ENCODE results near the gene ENOX1. TPM values are rescaled to one million over a fixed set of nuclear protein-coding genes. Genes with fewer than 3 reads are reported as not detected.

ENOX1 gene
- total RNA-seq, 1 experiment from 2014 or later, result 0.95 TPM

DNA sequence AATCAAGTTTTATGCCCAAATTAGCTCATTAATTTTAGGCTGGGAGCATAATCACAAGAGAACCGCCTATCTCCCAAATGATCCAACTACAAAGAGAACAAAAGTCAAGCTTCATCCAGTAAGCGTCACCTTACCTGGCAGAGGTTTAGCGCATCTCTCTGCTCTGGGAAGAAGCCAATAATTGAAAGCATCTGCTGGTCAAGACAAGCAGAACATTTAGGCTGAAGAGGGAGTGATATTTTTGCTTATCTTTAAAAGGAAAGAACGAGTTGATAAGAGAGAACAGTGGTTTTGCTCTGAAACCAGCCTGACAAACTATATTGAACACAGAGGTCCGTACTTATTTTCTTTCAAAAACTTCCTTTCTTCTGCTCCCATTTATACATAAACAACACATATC lies 242.1 kb downstream of the ENOX1 start:
- no peaks in the 10 kb centered on the region for H3K27me3 ChIP-seq (ENCODE audit: low read length)
- no peaks in the 10 kb centered on the region for H3K9me2 ChIP-seq (replicated peaks; ENCODE audit: low read length)
- POLR2A ChIA-PET (ENCODE audit: unreplicated experiment), result no interaction called here
- H3K9ac ChIP-seq (ENCODE audit: low read length), result no peak overlapping the region
- no peak overlapping the region for H2AFZ ChIP-seq (ENCODE audit: low read length)
- H3K27ac ChIP-seq (ENCODE audit: low read length), result peak overlapping the region; percentile 92
- CTCF ChIA-PET, result interaction anchor here (0.6 kb wide), 1 partner anchor 27 kb away, joined by 3 read pairs; no protein-coding TSS in a partner anchor
- BruUV-seq (replicated peaks), result no TSS peak
- no peaks in the 10 kb centered on the region for H3K36me3 ChIP-seq (ENCODE audit: low read depth, low read length)
- H3K9me3 ChIP-seq (ENCODE audit: low read length), result no peaks in the 10 kb centered on the region
- H4K20me1 ChIP-seq (ENCODE audit: low read length), result no peaks in the 10 kb centered on the region
- no peak overlapping the region for H3K4me2 ChIP-seq (ENCODE audit: low read length)
- DNase-seq, result no peak
- H3K4me1 ChIP-seq (ENCODE audit: insufficient read depth, low read length), result peaks cover 23% of the 10 kb centered on the region
- intact Hi-C loops (cut with micrococcal nuclease), result loop anchor here (5.0 kb wide), 1 partner anchor 243 kb away; the partner anchor contains the start of gene ENOX1
- no peak for TF ChIP-seq EZH2 (IDR thresholded peaks at IDR 0.05; ENCODE audit: low read length, unreplicated experiment)
- no peak for TF ChIP-seq EZH2phosphoT487 (IDR thresholded peaks at IDR 0.05; ENCODE audit: borderline replicate concordance, low read length)
- TF ChIP-seq, protein P1, sequence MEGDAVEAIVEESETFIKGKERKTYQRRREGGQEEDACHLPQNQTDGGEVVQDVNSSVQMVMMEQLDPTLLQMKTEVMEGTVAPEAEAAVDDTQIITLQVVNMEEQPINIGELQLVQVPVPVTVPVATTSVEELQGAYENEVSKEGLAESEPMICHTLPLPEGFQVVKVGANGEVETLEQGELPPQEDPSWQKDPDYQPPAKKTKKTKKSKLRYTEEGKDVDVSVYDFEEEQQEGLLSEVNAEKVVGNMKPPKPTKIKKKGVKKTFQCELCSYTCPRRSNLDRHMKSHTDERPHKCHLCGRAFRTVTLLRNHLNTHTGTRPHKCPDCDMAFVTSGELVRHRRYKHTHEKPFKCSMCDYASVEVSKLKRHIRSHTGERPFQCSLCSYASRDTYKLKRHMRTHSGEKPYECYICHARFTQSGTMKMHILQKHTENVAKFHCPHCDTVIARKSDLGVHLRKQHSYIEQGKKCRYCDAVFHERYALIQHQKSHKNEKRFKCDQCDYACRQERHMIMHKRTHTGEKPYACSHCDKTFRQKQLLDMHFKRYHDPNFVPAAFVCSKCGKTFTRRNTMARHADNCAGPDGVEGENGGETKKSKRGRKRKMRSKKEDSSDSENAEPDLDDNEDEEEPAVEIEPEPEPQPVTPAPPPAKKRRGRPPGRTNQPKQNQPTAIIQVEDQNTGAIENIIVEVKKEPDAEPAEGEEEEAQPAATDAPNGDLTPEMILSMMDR (conservative IDR thresholded peaks at IDR 0.05; ENCODE audit: low read depth, low read length), result no peak
- H3K4me3 ChIP-seq (ENCODE audit: low read length), result no peak overlapping the region
- no peak for ATAC-seq
- no peaks in the 10 kb centered on the region for H3F3A ChIP-seq (ENCODE audit: low read length, unreplicated experiment)
- no peaks in the 10 kb centered on the region for H3K79me2 ChIP-seq (ENCODE audit: low read length)

DNA sequence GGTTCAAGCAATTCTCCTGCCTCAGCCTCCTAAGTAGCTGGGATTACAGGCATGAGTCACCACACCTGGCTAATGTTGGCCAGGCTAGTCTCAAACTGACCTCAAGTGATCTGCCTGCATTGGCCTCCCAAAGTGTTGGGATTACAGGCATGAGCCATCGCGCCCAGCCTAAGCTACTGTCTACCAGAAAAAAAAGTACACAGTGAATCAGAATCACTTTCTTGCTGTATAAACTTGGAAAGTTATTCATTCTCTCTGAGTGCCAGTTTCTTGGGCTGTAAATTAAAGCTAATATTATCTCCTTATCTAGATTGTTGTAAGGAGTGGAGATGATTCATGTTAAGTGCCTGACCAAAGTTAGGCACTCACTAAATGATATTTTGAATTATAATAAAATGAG lies 242.8 kb downstream of the ENOX1 start:
- peak; percentile 68 for DNase-seq
- Histone ChIP-seq H3K4me2 (ENCODE audit: low read length) (no peak overlapping the region), H3K4me3 (ENCODE audit: low read length) (no peak overlapping the region), H3K27ac (ENCODE audit: low read length) (peak overlapping the region; percentile 92), H3K4me1 (ENCODE audit: insufficient read depth, low read length) (peaks cover 23% of the 10 kb centered on the region), H3K9me2 (replicated peaks; ENCODE audit: low read length) (no peaks in the 10 kb centered on the region), H3F3A (ENCODE audit: low read length, unreplicated experiment) (no peaks in the 10 kb centered on the region), H3K79me2 (ENCODE audit: low read length) (no peaks in the 10 kb centered on the region), H2AFZ (ENCODE audit: low read length) (no peak overlapping the region), H4K20me1 (ENCODE audit: low read length) (no peaks in the 10 kb centered on the region), H3K27me3 (ENCODE audit: low read length) (no peaks in the 10 kb centered on the region), H3K9me3 (ENCODE audit: low read length) (no peaks in the 10 kb centered on the region), H3K36me3 (ENCODE audit: low read depth, low read length) (no peaks in the 10 kb centered on the region), H3K9ac (ENCODE audit: low read length) (peak overlapping the region; percentile 58)
- ATAC-seq, result peak; percentile 91
- ChIA-PET POLR2A (ENCODE audit: unreplicated experiment) (no interaction called here), CTCF (interaction anchor here (0.6 kb wide), 1 partner anchor 27 kb away, joined by 3 read pairs; no protein-coding TSS in a partner anchor)
- TF ChIP-seq EZH2 (IDR thresholded peaks at IDR 0.05; ENCODE audit: low read length, unreplicated experiment) (no peak), EZH2phosphoT487 (IDR thresholded peaks at IDR 0.05; ENCODE audit: borderline replicate concordance, low read length) (no peak)
- TF ChIP-seq, protein P1 (conservative IDR thresholded peaks at IDR 0.05; ENCODE audit: low read depth, low read length), result no peak
- intact Hi-C loops (cut with micrococcal nuclease), result loop anchor here (5.0 kb wide), 1 partner anchor 243 kb away; the partner anchor contains the start of gene ENOX1
- no TSS peak for BruUV-seq (replicated peaks)

DNA sequence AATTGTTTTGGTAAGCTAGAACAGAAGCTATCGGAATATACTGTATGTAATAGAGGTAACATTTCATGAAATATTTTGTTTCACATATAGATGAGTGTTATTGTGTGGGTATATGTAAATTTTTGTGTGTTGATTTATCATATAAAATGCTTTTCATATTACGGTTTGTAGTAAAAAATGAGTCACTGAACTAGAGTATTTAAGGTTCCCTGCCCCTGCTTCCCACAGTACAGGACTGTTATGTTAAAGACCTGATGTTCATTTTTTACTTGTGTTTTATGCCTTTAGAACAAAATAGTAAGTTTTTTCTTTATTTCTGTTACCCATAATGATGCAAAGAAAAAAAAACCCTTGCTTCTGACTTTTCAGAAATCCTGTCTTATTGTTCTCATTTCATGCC lies 243.4 kb downstream of the ENOX1 start:
- Histone ChIP-seq H3K4me1 (ENCODE audit: insufficient read depth, low read length) (peaks cover 23% of the 10 kb centered on the region), H3K9me2 (replicated peaks; ENCODE audit: low read length) (no peaks in the 10 kb centered on the region), H3K9me3 (ENCODE audit: low read length) (no peaks in the 10 kb centered on the region), H3F3A (ENCODE audit: low read length, unreplicated experiment) (no peaks in the 10 kb centered on the region), H3K27ac (ENCODE audit: low read length) (peak overlapping the region; percentile 92), H3K27me3 (ENCODE audit: low read length) (no peaks in the 10 kb centered on the region), H3K4me2 (ENCODE audit: low read length) (peak overlapping the region; percentile 49; the same call in 1 of the 2 replicates), H3K36me3 (ENCODE audit: low read depth, low read length) (no peaks in the 10 kb centered on the region), H2AFZ (ENCODE audit: low read length) (no peak overlapping the region), H4K20me1 (ENCODE audit: low read length) (no peaks in the 10 kb centered on the region), H3K4me3 (ENCODE audit: low read length) (no peak overlapping the region), H3K9ac (ENCODE audit: low read length) (peak overlapping the region; percentile 58), H3K79me2 (ENCODE audit: low read length) (no peaks in the 10 kb centered on the region)
- intact Hi-C loops (cut with micrococcal nuclease), result loop anchor here (5.0 kb wide), 1 partner anchor 244 kb away; the partner anchor contains the start of gene ENOX1
- TF ChIP-seq, protein P1 (conservative IDR thresholded peaks at IDR 0.05; ENCODE audit: low read depth, low read length), result no peak
- TF ChIP-seq EZH2 (IDR thresholded peaks at IDR 0.05; ENCODE audit: low read length, unreplicated experiment), result no peak
- no peak for TF ChIP-seq EZH2phosphoT487 (IDR thresholded peaks at IDR 0.05; ENCODE audit: borderline replicate concordance, low read length)
- ChIA-PET POLR2A (ENCODE audit: unreplicated experiment) (no interaction called here), CTCF (no interaction called here)
- ATAC-seq (peak; percentile 65), DNase-seq (peak; percentile 42)
- BruUV-seq (replicated peaks), result no TSS peak
